Stimulated activated CD8-positive, alpha-beta memory T cell treated with anti-CD3 and anti-CD28 coated beads, Interleukin-7, amount 100 ng/mL, for 24 hours (primary cell): ENCODE data around the gene CDK5RAP1.
"Not testable (repeated sequence)": the region's sequence is repeated elsewhere in the genome, so short reads cannot be mapped to it uniquely, and the experiment has no call there.

Source experiments
- DNase-seq: peaks from one replicate; pipeline ENCODE4 v3.0.0-alpha.2; 2020; ENCODE audit warnings: low read depth

CDK5RAP1 gene, protein sequence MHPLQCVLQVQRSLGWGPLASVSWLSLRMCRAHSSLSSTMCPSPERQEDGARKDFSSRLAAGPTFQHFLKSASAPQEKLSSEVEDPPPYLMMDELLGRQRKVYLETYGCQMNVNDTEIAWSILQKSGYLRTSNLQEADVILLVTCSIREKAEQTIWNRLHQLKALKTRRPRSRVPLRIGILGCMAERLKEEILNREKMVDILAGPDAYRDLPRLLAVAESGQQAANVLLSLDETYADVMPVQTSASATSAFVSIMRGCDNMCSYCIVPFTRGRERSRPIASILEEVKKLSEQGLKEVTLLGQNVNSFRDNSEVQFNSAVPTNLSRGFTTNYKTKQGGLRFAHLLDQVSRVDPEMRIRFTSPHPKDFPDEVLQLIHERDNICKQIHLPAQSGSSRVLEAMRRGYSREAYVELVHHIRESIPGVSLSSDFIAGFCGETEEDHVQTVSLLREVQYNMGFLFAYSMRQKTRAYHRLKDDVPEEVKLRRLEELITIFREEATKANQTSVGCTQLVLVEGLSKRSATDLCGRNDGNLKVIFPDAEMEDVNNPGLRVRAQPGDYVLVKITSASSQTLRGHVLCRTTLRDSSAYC

DNA sequence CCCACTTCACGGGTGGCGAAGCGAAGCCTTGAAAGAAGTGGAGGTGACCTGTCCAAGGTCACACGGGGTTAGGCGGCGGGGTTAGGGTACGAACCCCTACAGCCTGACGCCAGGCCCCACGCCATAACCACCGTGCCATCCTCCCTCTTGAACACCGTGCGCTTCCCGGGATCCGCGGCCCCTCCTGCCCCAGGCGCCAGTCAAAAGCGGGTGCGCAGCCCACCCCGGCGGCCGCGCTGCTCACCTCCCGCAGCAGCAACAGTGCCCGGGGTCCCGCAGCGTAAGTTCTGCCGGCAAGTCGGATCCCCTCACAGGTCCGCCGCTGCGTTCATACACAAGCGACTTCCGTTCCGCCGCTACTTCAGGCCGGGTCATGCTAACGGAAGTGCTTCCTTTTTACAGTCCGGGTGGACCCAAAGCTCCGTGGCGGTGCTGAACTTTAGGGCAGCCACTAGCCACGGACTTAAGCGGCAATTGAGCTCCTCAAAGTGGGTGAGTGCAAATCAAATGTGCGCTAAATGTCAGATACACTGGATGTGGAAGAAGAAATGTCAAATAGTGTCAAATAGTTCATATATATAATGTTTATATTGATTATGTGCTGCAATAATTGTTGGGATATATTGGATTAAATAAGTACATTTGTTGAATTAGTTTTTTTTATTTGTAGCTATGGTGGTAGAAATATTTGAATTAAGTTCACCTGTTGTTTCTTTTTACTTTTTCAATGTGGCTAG lies at the start of gene CDK5RAP1:
CDK5RAP1 (minus strand) TSS at position 336 of the 737 bp plus-strand sequence. CDS start 4,455 bp downstream, outside the sequence.
- peak; percentile 59 for DNase-seq

- no peak for DNase-seq
These were observed 49.5 kb upstream of the CDK5RAP1 start for GRCh38 chr20:33450867-33451266.

GRCh38 chr20:33445881-33446625 lies 44.7 kb upstream of the CDK5RAP1 start:
- no peak for DNase-seq

GRCh38 chr20:33444797-33445560 lies 43.7 kb upstream of the CDK5RAP1 start:
- no peak for DNase-seq

GRCh38 chr20:33443512-33444239 lies 42.4 kb upstream of the CDK5RAP1 start, which contains the start of gene SNTA1:
SNTA1 (minus strand) TSS chr20:33443763; CDS start chr20:33443620, 143 bp downstream.
- peak; percentile 82 for DNase-seq

- no peak for DNase-seq
These were observed 41.7 kb upstream of the CDK5RAP1 start for GRCh38 chr20:33443006-33443511.

GRCh38 chr20:33442136-33443005 lies 41.1 kb upstream of the CDK5RAP1 start:
- DNase-seq, result no peak

DNA sequence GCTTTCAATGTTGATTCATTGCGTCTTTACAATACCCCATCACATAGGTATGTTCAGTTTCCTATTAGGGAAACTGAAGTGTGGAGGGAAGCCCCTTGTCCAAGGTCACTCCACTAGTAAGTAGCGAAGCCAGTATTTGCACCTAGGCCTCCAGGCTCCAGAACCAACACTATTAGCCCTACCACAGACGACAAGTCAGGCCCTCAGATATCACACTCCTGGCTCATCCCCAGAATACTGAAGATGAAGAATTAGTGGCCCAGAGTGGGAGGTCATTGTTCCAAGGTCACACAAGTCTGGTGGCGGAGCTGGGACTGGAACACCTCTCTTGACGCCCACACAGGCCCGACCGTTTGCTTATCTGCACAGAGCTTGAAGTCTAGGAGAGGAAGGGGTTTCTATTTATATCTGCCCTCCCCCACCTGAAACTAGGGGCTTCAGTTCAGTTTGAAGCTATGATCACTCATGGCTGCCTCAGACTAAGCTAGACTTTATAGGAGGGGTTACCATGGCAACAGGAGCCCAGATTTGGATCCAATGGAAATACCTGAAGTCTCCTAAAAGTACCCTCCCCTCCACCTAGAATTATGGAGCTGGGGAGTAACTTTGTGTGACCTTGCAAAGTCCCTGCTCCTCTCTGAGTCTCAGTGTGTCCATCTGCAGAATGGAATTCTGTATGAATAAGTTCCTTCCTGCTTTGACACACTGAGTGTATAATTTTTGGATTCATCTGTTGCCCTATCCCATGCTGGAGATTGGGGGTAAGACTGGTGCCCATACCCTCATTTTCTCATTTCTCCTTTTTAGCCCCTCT lies 40.0 kb upstream of the CDK5RAP1 start:
- DNase-seq, result no peak

- DNase-seq, result not testable (repeated sequence)
These were observed 39.2 kb upstream of the CDK5RAP1 start for GRCh38 chr20:33440562-33440961.

DNA sequence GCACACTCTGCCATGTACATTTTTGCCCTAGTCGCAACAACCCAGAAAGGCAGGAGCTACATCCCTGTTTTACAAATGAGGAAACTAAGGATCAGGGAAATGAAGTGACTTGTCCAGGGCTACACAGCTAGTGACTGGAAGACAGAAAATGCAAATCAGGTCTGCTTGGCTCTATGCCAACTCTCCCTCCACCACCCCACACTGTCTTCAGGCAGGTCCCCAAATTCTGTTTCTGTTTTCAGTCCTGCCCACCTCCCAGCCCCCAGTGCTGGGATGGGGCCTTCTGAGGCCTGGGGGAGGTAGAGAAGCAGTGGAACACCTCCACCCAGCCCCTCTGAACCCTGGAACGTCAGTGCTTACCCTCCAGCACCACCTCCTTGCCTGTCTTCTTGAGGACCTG lies 37.2 kb upstream of the CDK5RAP1 start:
- no peak for DNase-seq

GRCh38 chr20:33437141-33437911 lies 36.0 kb upstream of the CDK5RAP1 start:
- no peak for DNase-seq

DNA sequence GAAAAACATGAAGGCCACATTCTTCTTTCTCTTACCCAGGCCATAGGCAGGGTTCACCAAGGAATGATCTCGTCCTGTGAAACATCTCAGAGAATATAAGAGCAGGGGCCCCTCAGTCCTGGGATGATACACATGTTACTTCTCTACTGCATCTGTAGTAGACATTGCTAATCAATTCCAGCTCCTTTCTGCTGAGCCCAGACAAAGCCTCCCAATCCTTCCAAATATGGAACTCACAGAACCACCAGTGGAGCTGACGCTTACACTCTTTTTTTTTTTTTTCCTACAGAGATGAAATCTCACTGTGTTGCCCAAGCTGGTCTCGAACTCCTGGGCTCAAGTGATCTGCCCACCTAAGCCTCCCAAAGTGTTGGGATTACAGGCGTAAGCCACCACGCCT lies 33.1 kb upstream of the CDK5RAP1 start:
- DNase-seq, result no peak

- DNase-seq, result no peak
These were observed 32.3 kb upstream of the CDK5RAP1 start for GRCh38 chr20:33433465-33434234.

DNA sequence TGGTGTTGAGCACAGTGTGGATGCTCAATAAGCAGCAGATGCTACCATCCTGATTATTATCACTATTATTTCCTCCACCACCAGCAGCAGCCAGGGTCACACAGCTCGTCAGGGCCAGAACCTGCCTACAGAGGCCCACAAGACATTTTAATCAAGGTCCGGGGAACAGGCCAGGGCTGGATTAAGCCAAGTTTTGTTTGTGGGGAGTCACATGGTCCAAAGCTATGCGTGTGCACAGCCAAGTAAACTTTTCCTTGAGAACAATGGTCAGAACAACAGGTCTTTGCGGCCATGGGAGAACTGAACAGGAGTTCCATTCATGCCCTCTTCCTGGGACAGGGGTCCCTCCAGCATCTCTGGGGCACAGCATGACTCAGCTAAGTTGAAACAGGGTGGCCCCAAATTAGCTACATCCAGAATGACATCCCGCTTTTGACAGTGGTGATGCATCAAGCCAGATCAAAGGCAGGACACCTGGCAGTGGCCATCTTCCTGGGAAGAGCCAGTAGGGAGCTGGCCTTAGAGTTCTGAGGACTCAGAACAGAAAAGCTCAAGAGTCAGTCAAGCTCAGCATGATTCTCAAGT lies 30.6 kb upstream of the CDK5RAP1 start:
- no peak for DNase-seq

- not testable (repeated sequence) for DNase-seq
These were observed 22.6 kb upstream of the CDK5RAP1 start for GRCh38 chr20:33423875-33424274.

DNA sequence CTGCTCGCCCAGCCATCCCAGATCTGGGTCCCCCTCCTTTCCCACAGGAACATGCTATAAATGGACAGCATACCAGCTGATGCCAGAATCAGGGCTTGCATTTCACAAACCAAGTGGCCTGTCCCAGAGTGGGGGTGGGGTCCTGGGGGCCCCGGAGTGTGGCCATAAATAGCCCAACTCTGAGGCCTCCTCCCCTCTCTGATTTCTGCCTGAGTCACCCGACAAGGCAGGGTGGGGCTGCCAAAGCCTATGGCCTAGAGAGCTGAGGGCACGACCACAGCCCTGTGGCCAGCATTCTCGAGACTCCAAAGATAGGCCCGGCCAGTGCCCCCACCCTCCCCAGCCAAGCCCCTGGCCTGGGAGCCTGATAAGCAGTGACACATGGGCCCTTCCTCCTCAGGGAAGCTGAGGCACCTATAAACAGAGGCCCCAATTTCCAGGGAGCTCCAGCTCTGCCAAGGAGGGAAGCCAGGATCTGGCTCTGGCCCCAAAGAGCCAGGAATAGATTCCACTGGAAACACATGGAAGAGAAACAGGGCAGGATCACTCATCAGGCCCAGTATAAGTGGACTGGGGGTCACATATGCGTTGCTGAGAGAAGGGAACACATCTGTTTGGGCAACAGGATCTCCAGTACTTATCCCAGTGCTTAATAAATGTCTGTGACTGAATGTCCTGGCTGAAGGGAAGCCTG lies 22.0 kb upstream of the CDK5RAP1 start:
- no peak for DNase-seq
